Esophagus squamous epithelium (tissue), 5 donors: ENCODE results near the gene MUC20. TPM values are rescaled to one million over a fixed set of nuclear protein-coding genes. Genes with fewer than 3 reads are reported as not detected.
"Not testable (repeated sequence)": the region's sequence is repeated elsewhere in the genome, so short reads cannot be mapped to it uniquely, and the experiment has no call there.

ENCODE experiments used
- DNase-seq: peaks from one replicate; lab custom pipeline; 2025; lab: John Stamatoyannopoulos, UW
- H3K27ac ChIP-seq, 4 donors: fragments of 200-600 bp; sonication (generic); one replicate each; pipeline ENCODE4 v1.5.1; 2016 to 2019; ENCODE audit warnings: mild to moderate bottlenecking in 1 of 4
- H3K27me3 ChIP-seq, 4 donors: fragments of 200-600 bp; sonication (generic); 1 replicate in 3 of 4; 2 replicates in 1 of 4; pipeline versions ENCODE4 v1.5.1 to v1.6.0; 2017 to 2021; ENCODE audit warnings: antibody characterized with exemption in 1 of 4
- H3K36me3 ChIP-seq, 3 donors: fragments of 200-600 bp; sonication (generic); one replicate each; pipeline ENCODE4 v1.5.1; 2016 to 2019
- H3K4me1 ChIP-seq, 3 donors: fragments of 200-600 bp; sonication (generic); one replicate each; pipeline ENCODE4 v1.5.1; 2017 to 2019
- H3K4me3 ChIP-seq, 4 donors: fragments of 200-600 bp; sonication (generic); 1 replicate in 3 of 4; 2 replicates in 1 of 4; pipeline ENCODE4 v1.5.1; 2016 to 2019; ENCODE audit warnings: mild to moderate bottlenecking in 2 of 4, moderate library complexity in 1 of 4
- H3K9me3 ChIP-seq, 3 donors: fragments of 200-600 bp; sonication (generic); one replicate each; pipeline ENCODE4 v1.5.1; 2016 to 2019
- POLR2A ChIP-seq, 4 donors: fragments of 450-650 bp; IDR thresholded peaks; one replicate each; pipeline ENCODE4 v1.6.1; 2017; ENCODE audit warnings: antibody characterized with exemption in 4 of 4, mild to moderate bottlenecking in 4 of 4, moderate library complexity in 3 of 4
- WGBS, 2 donors: methylation state at CpG; one replicate each; pipeline ENCODE4 v1.1.5; 2018; 5-methylcytosine and 5-hydroxymethylcytosine counted together
- intact Hi-C: fragments of 100-400 bp; cut with DNase I; formaldehyde crosslinking; loops from one replicate; pipeline ENCODE4 v1.15.0; 2022
- total RNA-seq, 4 donors: library from RNA; depleted of rRNA; stranded (reverse); fragments of >200 nt; gene quantifications; one replicate each; pipeline ENCODE4 v1.1.0, GENCODE V29; 2016
- TF ChIP-seq, protein P1 (sequence below), 6 experiments: fragments of 450-650 bp in 4 of 6; fragments of 200-600 bp in 2 of 6; sonication (generic) in 2 of 6; IDR thresholded peaks; one replicate each; pipeline ENCODE4 v1.5.1; 2016 to 2019; ENCODE audit warnings: antibody characterized with exemption in 6 of 6, mild to moderate bottlenecking in 4 of 6, moderate library complexity in 4 of 6
- donor health status: DM: yes; HTN: yes; CAD: no.

Gene MUC20
- total RNA-seq, 4 donors from 2014 or later = 14.1 to 64.1 (median 25.7) TPM

DNA sequence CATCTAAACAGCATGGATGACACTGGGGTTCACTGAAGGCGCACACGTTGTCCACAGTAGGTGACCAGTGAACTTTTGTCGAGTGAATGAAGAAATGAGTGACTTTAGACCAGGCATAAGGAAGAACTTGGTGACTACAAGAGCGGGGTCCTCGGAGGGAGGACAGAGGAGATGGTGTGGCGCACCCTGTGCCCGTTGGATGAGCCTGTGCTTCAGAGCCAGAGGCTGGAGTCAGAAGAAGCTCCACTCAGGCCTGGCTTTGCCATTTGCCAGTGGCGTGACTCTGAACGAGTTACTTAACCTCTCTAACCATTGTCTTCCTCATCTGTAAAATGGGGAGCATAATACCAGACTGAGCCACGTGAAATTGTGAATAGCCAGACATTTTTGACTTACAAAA, 48.8 kb downstream of the MUC20 start:
- Histone ChIP-seq H3K36me3 (no peaks in the 10 kb centered on the region), H3K27me3 (peaks cover 0 to 7% (median 0%) of the 10 kb centered on the region in 4 donors), H3K4me1 (no peaks in the 10 kb centered on the region), H3K9me3 (no peaks in the 10 kb centered on the region), H3K4me3 (no peak overlapping the region), H3K27ac (no peak overlapping the region)
- DNase-seq = no peak
- intact Hi-C loops = no loop called here
- 91 to 93% methylated on average over 10 of the region's 10 CpGs for WGBS, 2 donors
- TF ChIP-seq, protein P1, sequence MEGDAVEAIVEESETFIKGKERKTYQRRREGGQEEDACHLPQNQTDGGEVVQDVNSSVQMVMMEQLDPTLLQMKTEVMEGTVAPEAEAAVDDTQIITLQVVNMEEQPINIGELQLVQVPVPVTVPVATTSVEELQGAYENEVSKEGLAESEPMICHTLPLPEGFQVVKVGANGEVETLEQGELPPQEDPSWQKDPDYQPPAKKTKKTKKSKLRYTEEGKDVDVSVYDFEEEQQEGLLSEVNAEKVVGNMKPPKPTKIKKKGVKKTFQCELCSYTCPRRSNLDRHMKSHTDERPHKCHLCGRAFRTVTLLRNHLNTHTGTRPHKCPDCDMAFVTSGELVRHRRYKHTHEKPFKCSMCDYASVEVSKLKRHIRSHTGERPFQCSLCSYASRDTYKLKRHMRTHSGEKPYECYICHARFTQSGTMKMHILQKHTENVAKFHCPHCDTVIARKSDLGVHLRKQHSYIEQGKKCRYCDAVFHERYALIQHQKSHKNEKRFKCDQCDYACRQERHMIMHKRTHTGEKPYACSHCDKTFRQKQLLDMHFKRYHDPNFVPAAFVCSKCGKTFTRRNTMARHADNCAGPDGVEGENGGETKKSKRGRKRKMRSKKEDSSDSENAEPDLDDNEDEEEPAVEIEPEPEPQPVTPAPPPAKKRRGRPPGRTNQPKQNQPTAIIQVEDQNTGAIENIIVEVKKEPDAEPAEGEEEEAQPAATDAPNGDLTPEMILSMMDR (IDR thresholded peaks at IDR 0.05) = no peak
- TF ChIP-seq POLR2A (IDR thresholded peaks at IDR 0.05) = no peak

DNA sequence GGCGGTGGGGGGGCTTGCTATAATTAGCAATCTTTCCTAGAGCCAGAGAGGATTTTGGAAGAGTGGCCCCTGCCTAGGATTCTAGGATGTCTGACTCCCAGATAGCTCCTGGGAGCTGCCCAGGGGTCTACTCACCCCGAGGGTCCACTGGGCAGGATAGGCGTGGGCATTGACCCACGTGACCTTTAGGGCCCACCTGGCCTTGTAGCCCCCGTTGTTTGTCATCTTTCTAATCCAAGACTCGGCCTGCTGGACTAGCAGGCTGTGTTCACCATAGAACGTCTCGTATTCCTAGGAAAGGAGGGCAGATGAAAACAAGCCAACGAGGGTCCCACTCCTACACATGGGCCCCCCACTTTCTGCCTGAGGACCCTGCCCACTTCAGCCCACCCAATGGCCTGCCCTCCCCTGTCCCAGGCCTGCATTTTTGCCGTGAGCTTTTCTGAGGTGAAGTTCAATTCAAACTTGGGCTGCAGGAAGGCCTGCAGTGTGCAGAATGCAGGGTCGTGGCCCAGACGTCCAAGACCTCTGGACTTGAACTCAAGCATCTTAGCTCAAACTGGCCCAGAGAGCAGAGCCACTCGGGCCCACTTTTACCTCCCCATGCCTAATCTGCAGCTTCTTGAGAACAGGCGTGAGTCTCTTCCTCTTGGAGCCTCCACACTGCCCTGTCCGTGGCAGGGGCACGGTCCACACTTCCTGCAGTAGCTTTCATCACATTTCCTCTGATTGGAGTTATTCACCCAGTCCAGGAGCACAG, 49.5 kb downstream of the MUC20 start:
- no peaks in the 10 kb centered on the region for H3K36me3 ChIP-seq
- H3K9me3 ChIP-seq = no peaks in the 10 kb centered on the region
- H3K4me1 ChIP-seq = no peaks in the 10 kb centered on the region
- DNase-seq = no peak
- peaks cover 0 to 2% (median 0%) of the 10 kb centered on the region in 4 donors for H3K27me3 ChIP-seq
- H3K27ac ChIP-seq = no peak overlapping the region
- intact Hi-C loops = no loop called here
- WGBS, 2 donors = 49 to 71% methylated on average over 6 to 14 of the region's 16 CpGs
- TF ChIP-seq, protein P1 (IDR thresholded peaks at IDR 0.05) = no peak
- no peak for TF ChIP-seq POLR2A (IDR thresholded peaks at IDR 0.05)
- H3K4me3 ChIP-seq = no peak overlapping the region

DNA sequence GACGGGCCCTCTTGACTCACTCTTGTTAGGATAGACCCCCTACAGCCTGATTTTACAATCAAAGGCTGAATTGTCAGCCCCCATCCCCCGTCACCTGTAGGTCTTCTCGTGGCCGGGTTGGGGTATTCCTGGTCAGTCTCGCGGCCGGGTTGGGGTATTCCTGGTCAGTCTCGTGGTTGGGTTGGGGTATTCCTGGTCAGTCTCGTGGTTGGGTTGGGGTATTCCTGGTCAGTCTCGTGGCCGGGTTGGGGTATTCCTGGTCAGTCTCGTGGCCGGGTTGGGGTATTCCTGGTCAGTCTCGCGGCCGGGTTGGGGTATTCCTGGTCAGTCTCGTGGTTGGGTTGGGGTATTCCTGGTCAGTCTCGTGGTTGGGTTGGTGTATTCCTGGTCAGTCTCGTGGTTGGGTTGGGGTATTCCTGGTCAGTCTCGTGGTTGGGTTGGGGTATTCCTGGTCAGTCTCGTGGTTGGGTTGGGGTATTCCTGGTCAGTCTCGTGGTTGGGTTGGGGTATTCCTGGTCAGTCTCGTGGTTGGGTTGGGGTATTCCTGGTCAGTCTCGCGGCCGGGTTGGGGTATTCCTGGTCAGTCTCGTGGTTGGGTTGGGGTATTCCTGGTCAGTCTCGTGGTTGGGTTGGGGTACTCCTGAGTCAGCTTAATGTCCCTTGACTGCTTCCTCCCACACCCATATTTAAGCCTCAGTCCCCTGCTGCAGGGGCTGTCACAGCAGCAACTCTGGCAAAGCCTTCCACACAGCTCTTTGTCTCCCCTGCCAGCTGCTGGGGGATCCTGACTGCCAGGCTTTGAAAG, 50.3 kb downstream of the MUC20 start:
- WGBS, 2 donors = 88 to 90% methylated on average over 8 of the region's 28 CpGs
- intact Hi-C loops, DNase-seq: not testable (repeated sequence)

DNA sequence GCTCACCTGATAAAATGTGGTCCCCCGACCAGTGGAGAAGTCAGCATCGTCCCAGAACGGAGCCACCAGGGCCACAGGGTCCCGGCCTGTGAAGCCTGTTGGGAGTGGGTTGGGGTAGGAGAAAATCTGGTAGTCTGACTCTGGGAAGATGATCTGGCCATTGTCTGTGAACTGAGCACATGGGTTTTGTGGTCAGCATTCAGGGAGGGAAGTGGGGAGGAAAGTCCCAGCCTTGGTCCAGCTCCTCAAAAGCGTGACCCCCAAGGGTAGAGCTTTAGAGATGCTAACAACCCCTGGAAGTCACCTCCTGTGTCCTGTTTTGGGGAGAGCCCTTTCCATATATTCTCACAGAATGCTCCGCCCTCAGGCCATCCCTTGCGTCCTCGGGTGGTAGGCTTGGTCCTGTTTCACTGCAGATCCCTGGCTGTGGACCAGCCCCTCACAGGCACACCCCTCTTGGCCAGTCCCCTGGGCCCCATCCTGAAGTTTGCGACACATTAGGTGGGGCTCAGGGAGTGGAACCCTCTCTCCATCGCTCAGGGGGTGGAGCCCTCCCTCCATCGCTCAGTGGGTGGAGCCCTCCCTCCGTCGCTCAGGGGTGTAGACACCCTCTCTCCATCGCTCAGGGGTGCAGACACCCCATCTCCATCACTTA, 51.0 kb downstream of the MUC20 start:
- H3K27me3 ChIP-seq = no peaks in the 10 kb centered on the region
- H3K4me1 ChIP-seq = no peaks in the 10 kb centered on the region
- DNase-seq = no peak
- intact Hi-C loops = no loop called here
- no peak overlapping the region for H3K4me3 ChIP-seq
- H3K9me3 ChIP-seq = no peaks in the 10 kb centered on the region
- 71% methylated on average over 6 to 14 of the region's 14 CpGs for WGBS, 2 donors
- TF ChIP-seq, protein P1 (IDR thresholded peaks at IDR 0.05) = no peak
- TF ChIP-seq POLR2A (IDR thresholded peaks at IDR 0.05) = no peak
- H3K27ac ChIP-seq = no peak overlapping the region
- H3K36me3 ChIP-seq = no peaks in the 10 kb centered on the region

More for the DNA sequence above, 50.3 kb downstream of the MUC20 start:
- H3K27me3 ChIP-seq, H3K9me3 ChIP-seq, H3K4me1 ChIP-seq, H3K36me3 ChIP-seq, H3K27ac ChIP-seq, H3K4me3 ChIP-seq: not testable (repeated sequence)

DNA sequence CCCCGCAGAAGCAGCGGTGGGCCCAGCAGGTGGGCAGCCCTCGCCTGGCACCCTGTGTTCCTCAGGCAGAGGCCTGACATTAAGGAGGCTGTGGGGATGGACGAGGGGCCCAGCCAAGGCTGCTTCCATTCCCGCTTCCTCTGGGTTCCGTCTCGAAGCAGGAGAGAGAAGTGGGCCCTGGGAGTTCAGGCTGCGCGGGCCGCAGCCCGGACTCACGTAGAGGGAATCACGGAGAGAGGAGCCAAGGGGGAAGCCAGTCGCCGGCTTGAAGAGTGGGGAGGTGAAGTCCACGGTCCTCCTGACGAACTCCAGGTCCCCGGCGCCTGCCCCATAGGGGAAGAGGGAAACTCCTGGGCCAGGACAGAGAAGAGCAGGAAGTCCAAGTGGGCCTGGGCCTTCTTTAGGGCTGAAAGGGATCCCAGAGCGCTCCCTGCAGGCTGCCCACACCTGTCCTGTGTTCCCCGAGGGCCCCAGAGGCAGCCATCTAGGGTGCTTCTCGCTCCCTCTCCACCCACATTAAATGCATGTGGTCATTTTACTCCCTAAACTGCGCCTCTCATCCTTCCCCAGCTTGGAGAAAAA, 53.3 kb downstream of the MUC20 start:
- intact Hi-C loops = no loop called here
- TF ChIP-seq, protein P1 (IDR thresholded peaks at IDR 0.05) = no peak
- TF ChIP-seq POLR2A (IDR thresholded peaks at IDR 0.05) = no peak
- no peaks in the 10 kb centered on the region for H3K36me3 ChIP-seq
- WGBS, 2 donors = 80 to 90% methylated on average over 17 to 23 of the region's 23 CpGs
- no peak overlapping the region for H3K27ac ChIP-seq
- no peak overlapping the region for H3K4me3 ChIP-seq
- H3K4me1 ChIP-seq = no peaks in the 10 kb centered on the region
- DNase-seq = no peak
- no peaks in the 10 kb centered on the region for H3K9me3 ChIP-seq
- no peaks in the 10 kb centered on the region for H3K27me3 ChIP-seq
